Keratinocyte (primary cell): ENCODE data around the gene NOP16.

Experiments used
- EZH2 ChIP-seq: IDR thresholded peaks from one replicate; pipeline ENCODE4 v1.6.1; 2012; ENCODE audit warnings: inconsistent platforms, mild to moderate bottlenecking, low read length, moderate library complexity
- TF ChIP-seq, protein P1 (sequence below), 3 experiments: IDR thresholded peaks in 1 of 3; conservative IDR thresholded peaks in 1 of 3; optimal IDR thresholded peaks in 1 of 3; 2 replicates in 2 of 3; 3 replicates in 1 of 3; pipeline versions ENCODE3 to v1.5.1; 2011; ENCODE audit warnings: low read length in 3 of 3, mild to moderate bottlenecking in 3 of 3, moderate library complexity in 2 of 3, control low read depth in 1 of 3, inconsistent platforms in 1 of 3; ENCODE audit not compliant: insufficient read depth in 2 of 3; ENCODE audit errors: extremely low read depth in 1 of 3

DNA sequence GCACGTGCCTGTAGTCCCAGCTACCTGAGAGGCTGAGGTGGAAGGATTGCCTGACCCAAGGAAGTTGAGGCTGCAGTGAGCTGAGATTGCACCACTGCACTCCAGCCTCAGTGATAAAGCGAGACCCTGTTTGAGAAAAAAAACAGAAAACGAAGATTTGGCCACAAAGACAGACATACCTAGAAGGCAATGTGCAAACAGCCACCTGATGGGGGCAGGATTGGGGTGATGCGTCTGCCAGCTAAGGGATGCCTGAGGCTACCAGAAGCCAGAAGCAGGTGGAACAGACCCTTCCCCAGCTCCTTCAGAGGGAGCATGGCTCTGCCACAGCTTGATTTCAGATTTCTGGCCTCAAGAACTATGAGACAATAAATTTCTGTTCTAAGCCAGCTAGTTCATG, 3.1 kb upstream of the NOP16 start:
- TF ChIP-seq EZH2 = no peak
- TF ChIP-seq, protein P1, sequence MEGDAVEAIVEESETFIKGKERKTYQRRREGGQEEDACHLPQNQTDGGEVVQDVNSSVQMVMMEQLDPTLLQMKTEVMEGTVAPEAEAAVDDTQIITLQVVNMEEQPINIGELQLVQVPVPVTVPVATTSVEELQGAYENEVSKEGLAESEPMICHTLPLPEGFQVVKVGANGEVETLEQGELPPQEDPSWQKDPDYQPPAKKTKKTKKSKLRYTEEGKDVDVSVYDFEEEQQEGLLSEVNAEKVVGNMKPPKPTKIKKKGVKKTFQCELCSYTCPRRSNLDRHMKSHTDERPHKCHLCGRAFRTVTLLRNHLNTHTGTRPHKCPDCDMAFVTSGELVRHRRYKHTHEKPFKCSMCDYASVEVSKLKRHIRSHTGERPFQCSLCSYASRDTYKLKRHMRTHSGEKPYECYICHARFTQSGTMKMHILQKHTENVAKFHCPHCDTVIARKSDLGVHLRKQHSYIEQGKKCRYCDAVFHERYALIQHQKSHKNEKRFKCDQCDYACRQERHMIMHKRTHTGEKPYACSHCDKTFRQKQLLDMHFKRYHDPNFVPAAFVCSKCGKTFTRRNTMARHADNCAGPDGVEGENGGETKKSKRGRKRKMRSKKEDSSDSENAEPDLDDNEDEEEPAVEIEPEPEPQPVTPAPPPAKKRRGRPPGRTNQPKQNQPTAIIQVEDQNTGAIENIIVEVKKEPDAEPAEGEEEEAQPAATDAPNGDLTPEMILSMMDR (optimal IDR thresholded peaks at IDR 0.05 in 1 of 3, IDR thresholded peaks at IDR 0.05 in 1 of 3, conservative IDR thresholded peaks at IDR 0.05 in 1 of 3; ENCODE audit: extremely low read depth in 1 of 3, insufficient read depth in 2 of 3, low read length in 3 of 3) = no peak
